Esophagus muscularis mucosa (tissue), 4 donors: ENCODE data around the gene ARFGAP3. TPM values are rescaled to one million over a fixed set of nuclear protein-coding genes. Genes with fewer than 3 reads are reported as not detected.

Experiments used
- DNase-seq: peaks from one replicate; pipeline ENCODE4 v3.0.0-alpha.2; 2017; ENCODE audit errors: extremely low spot score
- H3K27ac ChIP-seq, 4 donors: fragments of 200-600 bp; sonication (generic); replicated peaks in 1 of 4; 1 replicate in 3 of 4; 2 replicates in 1 of 4; pipeline ENCODE4 v1.5.1; 2016 to 2019; ENCODE audit warnings: mild to moderate bottlenecking in 1 of 4
- H3K27me3 ChIP-seq, 4 donors: fragments of 200-600 bp; sonication (generic); one replicate each; pipeline versions ENCODE4 v1.5.1 to v1.6.0; 2016 to 2019
- H3K36me3 ChIP-seq, 4 donors: fragments of 200-600 bp; sonication (generic); one replicate each; pipeline ENCODE4 v1.5.1; 2016 to 2019
- H3K4me1 ChIP-seq, 4 donors: fragments of 200-600 bp; sonication (generic); one replicate each; pipeline ENCODE4 v1.5.1; 2016 to 2019
- H3K4me3 ChIP-seq, 4 donors: fragments of 200-600 bp; sonication (generic); 1 replicate in 2 of 4; 2 replicates in 2 of 4; pipeline ENCODE4 v1.5.1; 2016 to 2019; ENCODE audit warnings: mild to moderate bottlenecking in 4 of 4, moderate library complexity in 1 of 4
- H3K9me3 ChIP-seq, 4 donors: fragments of 200-600 bp; sonication (generic); 1 replicate in 3 of 4; 2 replicates in 1 of 4; pipeline ENCODE4 v1.5.1; 2016 to 2019
- CTCF ChIP-seq, 3 experiments: fragments of 200-600 bp in 2 of 3; fragments of 450-650 bp in 1 of 3; sonication (generic) in 2 of 3; IDR thresholded peaks; one replicate each; pipeline ENCODE4 v1.5.1; 2017 to 2019; ENCODE audit warnings: antibody characterized with exemption in 3 of 3, mild to moderate bottlenecking in 2 of 3, moderate library complexity in 1 of 3
- EP300 ChIP-seq: sonication (generic); formaldehyde crosslinking; IDR thresholded peaks from one replicate; pipeline ENCODE4 v1.6.1; 2017; ENCODE audit warnings: antibody characterized with exemption
- POLR2A ChIP-seq: fragments of 450-650 bp; IDR thresholded peaks from one replicate; pipeline ENCODE4 v1.6.1; 2017; ENCODE audit warnings: antibody characterized with exemption, moderate library complexity, mild to moderate bottlenecking, low read depth
- POLR2AphosphoS5 ChIP-seq, 2 donors: sonication (generic); formaldehyde crosslinking; IDR thresholded peaks; one replicate each; pipeline ENCODE4 v1.6.1; 2017; ENCODE audit warnings: antibody characterized with exemption in 2 of 2
- WGBS: methylation state at CpG from one replicate; pipeline ENCODE4 v1.1.5; 2018; 5-methylcytosine and 5-hydroxymethylcytosine counted together
- intact Hi-C: fragments of 100-400 bp; cut with DNase I; formaldehyde crosslinking; loops from one replicate; pipeline ENCODE4 v1.15.1; 2023
- total RNA-seq, 4 donors: library from RNA; depleted of rRNA; stranded (reverse); fragments of >200 nt; gene quantifications; one replicate each; pipeline versions ENCODE4 v1.1.0 to v1.2.1, GENCODE V29; 2016

ARFGAP3 gene
- total RNA-seq, 4 donors from 2014 or later: 38.8 to 63.5 (median 41.4) TPM

DNA sequence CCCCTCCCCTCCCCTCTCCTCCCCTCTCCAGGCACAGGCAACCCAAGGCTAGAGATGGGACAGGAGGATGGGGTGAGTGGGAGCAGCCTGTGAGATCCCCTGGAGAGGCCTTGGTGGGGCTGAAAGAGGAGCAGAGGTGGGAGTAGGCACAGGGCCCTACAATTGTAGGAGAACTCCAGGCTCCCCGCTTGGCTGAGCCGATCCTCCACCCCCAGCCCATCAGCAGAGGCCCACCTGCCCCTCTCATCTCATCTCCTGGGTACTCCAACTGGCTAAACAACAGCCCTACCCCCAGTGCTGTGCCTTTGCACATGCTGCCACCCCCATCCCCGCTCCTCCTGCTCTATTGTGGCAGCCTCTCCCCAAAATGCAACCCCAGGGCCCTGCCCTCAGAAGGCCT lies 84.4 kb downstream of the ARFGAP3 start:
- H3K27me3 ChIP-seq: no peaks in the 10 kb centered on the region
- no peak overlapping the region for H3K4me3 ChIP-seq
- no peak for DNase-seq
- no peaks in the 10 kb centered on the region for H3K9me3 ChIP-seq
- H3K36me3 ChIP-seq: no peaks in the 10 kb centered on the region
- no peak overlapping the region for H3K27ac ChIP-seq
- TF ChIP-seq EP300: no peak
- no peak for TF ChIP-seq POLR2A
- no peak for TF ChIP-seq CTCF (IDR thresholded peaks at IDR 0.05)
- TF ChIP-seq POLR2AphosphoS5 (IDR thresholded peaks at IDR 0.05): no peak
- intact Hi-C loops: no loop called here
- 81% methylated on average over 3 of the region's 3 CpGs for WGBS
- peaks cover 2 to 14% (median 13%) of the 10 kb centered on the region in 4 donors for H3K4me1 ChIP-seq

DNA sequence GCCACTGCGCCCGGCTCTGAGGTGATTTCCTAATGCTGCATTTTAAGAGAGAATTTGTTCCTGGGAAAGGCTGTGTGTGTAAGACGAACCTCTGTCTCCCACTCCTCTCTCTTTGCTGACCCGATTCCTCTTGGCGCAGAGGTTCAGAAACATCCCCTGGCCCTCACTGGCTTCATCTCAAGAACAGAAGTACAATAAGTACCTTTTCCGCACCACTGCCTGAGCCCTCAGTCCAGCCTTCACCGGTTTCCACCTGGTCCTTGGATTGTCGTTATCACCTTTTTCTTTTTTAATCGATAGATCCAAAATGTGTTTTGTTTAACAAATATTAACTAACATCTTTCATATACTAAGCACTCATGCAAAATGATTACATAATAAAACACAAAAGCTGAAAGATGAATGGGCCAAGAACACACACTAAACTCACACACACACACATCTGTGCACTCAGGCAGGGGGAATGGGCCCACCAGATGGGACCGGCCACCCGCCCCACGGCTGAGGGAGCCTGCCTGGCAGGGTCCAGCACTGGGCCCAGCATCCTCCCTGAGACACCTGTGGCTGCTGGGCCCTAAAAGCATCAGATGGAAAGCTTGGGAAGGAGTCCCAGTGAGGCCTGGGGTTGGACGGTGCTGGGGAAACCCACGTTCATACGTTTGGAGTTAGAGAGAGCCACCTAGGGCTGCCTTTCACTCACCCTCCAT lies 86.0 kb downstream of the ARFGAP3 start:
- no peak overlapping the region for H3K27ac ChIP-seq
- 90% methylated on average over 15 of the region's 15 CpGs for WGBS
- H3K4me1 ChIP-seq: peaks cover 2 to 14% (median 13%) of the 10 kb centered on the region in 4 donors
- no peaks in the 10 kb centered on the region for H3K27me3 ChIP-seq
- H3K36me3 ChIP-seq: no peaks in the 10 kb centered on the region
- H3K4me3 ChIP-seq: no peak overlapping the region
- DNase-seq: no peak
- intact Hi-C loops: no loop called here
- H3K9me3 ChIP-seq: no peaks in the 10 kb centered on the region
- TF ChIP-seq POLR2A: no peak
- TF ChIP-seq CTCF (IDR thresholded peaks at IDR 0.05): no peak
- TF ChIP-seq EP300: no peak
- no peak for TF ChIP-seq POLR2AphosphoS5 (IDR thresholded peaks at IDR 0.05)

DNA sequence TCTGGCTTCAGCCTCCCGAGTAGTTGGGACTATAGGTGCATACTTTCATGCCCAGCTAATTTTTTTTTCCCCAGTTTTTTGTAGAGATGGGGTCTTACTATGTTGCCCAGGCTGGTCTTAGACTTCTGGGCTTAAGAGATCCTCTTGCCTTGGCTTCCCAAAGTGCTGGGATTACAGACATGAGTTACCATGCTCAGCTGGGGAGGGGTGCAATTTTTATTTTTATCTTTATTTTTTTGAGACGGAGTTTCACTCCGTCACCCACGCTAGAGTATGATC lies 86.7 kb downstream of the ARFGAP3 start:
- TF ChIP-seq CTCF (IDR thresholded peaks at IDR 0.05) (no peak), EP300 (no peak), POLR2A (no peak), POLR2AphosphoS5 (IDR thresholded peaks at IDR 0.05) (no peak)
- no peak for DNase-seq
- Histone ChIP-seq H3K27me3 (no peaks in the 10 kb centered on the region), H3K36me3 (no peaks in the 10 kb centered on the region), H3K27ac (no peak overlapping the region), H3K9me3 (no peaks in the 10 kb centered on the region), H3K4me3 (peak overlapping the region in 3 of 4 donors; percentile 29 to 40 (median 34)), H3K4me1 (peaks cover 2 to 14% (median 13%) of the 10 kb centered on the region in 4 donors)
- 86% methylated on average over 4 of the region's 4 CpGs for WGBS
- intact Hi-C loops: no loop called here

DNA sequence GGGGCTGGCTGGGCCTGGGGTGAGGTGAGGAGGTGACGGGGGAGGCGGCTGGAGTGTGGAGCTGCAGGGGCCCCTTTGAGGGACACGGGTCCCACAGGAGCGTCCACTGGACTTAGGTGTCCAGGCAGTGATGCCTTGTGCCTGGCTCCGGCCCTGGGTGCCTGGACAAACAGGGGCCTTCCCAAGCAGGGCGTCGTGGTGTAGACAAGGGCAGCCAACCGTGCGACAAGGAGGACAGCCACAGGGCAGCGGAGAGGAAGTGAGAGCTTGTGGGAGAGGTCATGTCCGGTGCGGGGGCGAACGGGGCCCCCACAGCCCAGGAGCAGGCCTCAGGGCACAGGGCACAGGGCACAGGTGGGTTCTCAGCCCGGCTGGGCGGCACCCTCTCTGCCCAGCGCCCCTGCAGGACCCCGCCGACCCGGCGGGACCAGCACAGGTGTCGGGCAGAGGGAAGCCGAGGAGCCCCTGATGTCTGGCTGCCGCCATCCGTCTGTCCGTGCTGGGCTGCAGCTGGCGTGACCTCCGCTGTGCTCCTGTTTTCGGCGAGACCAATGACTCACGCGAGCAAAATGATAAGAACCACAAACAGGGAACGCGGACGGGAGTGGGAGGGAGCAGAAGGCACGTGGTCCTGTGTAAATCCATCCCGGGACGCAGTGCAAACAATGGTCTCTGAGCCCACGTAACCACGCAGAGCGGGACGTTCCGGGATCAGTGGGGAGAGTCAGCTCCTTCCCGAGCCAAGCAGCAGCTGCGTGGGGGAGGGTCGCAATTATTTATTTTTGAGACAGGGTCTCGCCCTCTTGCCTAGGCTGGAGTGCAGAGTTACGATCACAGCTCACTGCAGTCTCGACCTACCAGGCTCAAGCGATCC lies 87.3 kb downstream of the ARFGAP3 start:
- intact Hi-C loops: no loop called here
- no peak for DNase-seq
- no peaks in the 10 kb centered on the region for H3K36me3 ChIP-seq
- H3K4me3 ChIP-seq: peak overlapping the region; percentile 29 to 40 (median 33)
- no peaks in the 10 kb centered on the region for H3K9me3 ChIP-seq
- TF ChIP-seq EP300 (no peak), CTCF (IDR thresholded peaks at IDR 0.05) (no peak), POLR2A (no peak), POLR2AphosphoS5 (IDR thresholded peaks at IDR 0.05) (peak in 1 of 2 donors; percentile 22)
- 46% methylated on average over 32 of the region's 50 CpGs for WGBS
- no peaks in the 10 kb centered on the region for H3K27me3 ChIP-seq
- peaks cover 2 to 14% (median 13%) of the 10 kb centered on the region in 4 donors for H3K4me1 ChIP-seq
- no peak overlapping the region for H3K27ac ChIP-seq
